ENCODE measurements around the gene CELSR1.

Gene CELSR1

DNA sequence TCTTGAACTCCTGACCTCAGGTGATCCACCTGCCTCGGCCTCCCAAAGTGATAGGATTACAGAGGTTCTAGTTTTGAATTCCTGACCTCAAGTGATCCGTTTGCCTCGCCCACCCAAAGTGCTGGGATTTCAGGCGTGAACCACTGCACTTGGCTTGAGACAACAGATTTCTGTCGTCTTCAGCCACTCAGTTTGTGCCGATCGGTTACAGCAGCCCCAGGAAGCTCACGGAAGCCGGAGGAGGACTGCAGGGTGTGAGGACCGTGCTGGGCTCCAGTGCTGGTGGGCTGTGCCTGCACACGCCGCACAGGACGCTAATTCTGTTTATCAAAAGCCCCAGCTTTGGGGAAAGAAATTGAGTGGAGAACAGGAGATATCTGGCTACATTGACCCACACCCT lies 82.0 kb downstream of the CELSR1 start:
- DNase-seq: no peak

DNA sequence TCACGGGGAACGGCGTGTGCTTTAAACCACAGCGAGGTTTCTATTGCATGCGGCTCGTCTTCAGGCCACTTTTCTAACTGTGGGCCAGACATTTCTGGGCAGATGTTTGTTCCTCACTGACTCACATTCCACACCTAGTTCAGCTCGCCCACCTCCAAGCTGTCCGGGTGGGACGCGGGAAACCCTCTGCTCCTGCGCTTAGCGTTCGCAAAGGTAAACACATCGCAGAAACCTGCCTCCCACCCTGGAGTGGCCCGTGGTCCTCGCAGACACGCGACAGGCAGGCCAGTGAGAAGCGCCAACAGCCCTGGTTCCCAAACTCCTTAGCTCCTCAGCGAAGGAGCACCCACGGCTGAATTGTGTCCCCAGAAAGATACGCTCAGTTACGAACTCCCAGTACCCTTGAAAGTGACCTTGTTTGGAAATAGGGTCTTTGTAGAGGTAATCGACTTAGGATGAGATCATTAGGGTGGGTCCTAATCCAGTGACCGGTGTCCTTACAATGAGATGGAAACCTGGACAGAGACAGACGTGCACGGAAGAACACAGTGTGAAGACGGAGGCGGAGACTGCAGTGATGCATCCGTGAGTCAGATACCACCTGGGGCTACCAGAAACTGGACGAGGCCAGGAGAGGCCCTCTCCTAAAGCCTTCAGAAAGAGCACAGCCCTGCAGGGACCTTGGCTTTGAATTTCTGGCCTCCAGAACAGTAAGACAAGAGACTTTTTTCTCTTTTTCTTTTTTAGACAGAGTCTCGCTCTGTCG lies 82.7 kb downstream of the CELSR1 start:
- DNase-seq: no peak

DNA sequence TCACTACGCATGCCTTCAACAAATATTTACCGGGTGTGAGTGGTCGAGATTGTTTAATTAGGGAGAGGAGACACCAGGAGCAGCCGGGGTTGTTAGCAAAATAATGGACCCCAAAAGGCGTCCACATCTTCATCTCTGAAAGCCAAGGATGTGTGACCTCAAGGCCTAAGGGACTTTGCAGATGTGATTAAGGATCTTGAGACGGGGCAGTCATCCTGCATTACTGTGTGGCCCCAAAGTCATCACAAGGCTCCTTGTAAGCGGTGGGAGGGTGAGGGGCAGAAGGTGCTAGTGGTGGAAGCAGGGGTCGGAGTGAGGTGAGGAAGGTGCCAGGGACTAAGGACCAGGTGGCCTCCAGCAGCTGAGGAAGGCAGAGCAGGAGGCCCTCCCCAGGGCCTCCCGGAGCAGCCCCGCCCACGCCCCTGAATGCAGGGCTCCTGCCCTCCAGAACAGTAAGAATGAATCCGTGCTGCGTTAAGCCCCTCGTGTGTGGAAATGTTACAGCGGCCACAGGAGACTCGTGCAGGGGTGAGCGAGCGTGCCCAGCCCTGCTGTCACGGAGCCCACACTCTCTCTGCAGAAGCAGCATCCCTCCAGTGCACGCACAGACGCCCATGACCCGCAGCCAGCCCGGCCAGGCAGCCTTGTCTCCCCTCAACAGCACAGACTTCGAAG lies 83.5 kb downstream of the CELSR1 start:
- no peak for DNase-seq

DNA sequence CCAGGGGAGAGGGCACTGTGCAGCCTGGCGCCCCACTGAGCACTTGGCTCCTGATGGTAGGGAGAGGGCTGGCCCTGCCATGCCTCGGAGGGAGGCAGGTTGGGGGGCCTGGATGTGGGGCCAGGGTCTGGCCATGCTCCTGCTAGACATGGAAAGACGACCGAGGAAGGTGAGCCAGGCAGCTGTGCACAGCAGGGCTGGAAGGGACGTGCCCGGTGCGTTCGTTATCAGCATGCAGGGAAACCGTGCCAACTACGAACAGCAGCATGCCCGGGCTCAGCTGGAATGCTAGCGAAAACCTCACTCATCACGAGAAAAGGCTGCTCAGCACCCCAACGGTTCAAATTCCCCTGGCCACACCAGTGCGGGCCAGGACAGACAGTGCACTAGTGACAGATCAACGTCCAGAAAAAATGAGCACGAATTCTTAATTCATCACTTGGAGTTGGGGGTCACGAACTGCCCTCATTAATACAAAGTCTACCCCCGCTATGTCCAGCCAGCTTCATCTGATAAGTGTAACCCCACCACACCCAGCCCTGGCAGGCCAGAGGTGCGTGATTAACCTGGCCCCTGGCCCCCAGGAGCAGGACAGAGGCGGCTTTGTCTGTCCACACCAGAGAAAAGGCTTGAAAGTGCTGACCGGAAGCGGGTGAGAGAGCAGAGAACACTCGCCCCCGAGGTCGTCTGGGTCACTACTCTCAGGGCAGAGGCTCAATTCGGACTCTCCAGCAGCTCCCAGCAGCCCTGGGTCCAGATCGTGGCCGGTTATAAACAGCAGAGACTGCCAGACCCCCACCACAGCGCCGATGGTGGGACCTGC lies 84.2 kb downstream of the CELSR1 start:
- no peak for DNase-seq

DNA sequence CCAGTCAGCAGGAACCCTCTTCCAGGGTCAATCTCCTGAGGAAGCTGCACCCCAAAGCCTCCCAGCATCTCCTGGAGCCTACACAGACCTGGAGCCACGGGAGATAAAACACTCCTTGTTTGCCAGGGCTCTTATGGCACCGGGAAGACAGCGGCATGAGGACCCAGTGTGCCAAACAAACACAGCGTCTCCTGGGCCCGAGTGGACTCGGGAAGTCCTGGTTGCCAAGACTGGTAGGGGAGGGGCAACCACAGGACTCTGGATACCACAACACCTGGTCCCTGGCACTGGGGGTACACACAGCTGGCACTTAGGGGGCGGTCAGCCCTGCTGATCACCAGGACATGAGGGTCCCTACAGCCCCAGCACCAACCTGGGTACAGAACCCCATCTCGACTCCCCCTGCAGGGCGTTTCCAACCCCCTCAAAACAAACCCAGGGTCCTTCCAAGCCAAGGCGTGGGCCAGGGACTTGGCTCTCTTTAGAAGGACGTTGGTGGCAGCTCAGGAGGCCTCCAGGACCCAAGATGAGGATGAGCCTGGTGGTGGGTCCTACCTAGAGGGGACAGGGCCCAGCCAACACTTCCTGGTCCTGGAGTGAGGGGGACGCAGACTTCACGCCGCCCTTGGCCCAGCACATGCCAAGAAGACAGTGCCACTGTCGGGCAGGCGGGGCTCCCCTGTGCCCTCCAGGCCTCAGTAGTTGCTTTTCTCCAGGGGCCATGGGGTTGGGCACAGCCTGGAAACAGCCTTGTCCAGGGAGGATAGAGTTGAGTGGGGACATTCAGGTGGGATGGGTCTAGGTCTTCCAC lies 85.0 kb downstream of the CELSR1 start:
- DNase-seq: no peak

DNA sequence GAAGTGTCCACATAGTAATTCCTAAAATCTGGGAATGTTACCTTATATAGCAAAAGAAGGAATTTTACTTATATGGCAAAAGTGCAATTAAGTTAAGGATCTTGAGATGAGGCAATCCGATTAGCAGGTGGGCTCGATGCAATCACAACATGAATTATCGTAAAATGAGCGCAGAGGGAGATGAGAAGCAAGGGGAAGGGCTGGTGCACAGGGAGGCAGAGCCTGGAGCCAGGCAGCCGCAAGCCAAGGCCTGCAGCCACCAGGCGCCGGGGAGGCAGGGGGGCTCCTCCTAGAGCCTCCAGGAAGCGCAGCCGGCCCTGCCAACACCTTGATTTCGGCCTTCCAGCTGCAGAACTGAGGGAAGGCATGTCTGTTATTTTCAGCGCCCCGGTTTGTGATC lies 85.7 kb downstream of the CELSR1 start:
- DNase-seq: no peak

DNA sequence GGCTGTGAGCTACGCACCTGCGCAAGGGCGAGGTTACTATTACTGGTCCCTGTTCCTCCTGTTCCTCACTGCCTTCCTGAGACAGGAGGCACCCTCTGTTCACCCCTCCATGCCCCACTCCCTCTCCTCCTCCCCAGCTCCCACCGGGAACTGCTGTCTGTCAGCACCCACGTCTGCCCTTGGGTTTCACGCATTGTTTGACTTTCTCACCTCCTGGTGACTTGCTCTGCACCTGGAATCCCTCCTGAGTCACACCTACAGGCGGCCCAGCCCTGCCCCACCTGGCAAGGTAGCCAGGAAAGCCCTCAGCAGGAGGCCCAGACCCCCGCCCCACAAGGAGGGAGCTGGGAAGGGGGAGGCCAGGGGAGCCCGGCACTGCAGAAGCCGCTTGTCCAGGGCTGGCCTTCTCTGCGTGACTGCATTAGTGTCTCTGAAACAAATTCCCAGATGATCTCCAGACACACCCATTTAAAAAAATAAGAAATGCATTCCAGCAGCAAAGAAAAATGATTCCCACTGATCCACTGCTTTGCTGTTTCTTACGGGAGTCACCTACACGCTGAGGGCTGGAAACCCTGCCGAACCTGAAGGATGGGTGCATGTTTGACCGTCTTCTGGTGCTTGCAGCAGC lies 86.4 kb downstream of the CELSR1 start:
- DNase-seq: no peak

DNA sequence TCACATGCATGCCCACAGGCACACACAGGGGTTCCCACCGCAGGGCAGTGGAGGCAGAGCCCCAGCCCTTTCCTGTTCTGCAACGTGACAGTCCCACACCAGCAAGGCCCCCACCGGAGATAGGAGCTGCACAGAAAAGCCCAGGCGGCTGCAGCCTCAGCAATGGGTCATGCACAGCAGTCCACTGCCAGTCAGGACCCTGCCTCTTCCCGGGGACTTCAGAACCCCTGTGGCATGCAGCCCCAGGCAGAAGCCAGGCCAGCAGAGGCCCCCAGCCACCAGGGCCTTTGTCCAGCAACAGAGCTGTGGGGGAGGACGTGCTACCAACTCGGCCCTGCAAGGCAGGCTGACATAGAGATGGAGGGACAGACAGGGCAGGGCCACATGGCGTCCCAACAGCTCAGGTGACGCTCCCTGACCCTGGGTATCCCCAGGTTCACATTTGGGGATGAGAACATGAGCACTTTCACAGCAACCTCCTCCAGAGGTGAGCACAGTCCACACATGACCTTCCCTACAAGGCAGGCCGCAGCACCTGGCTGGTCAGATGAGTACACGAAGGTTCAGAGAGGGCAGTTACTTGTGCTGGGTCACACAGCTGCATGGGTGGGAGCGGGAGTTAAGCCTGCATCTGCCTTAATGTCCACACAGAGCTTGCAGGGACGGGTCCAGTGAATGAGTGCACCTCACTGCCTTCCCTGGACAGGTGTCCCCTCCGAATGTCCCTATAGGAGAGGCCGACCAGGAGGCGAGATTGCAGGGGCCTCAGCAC lies 87.3 kb downstream of the CELSR1 start:
- DNase-seq: no peak

DNA sequence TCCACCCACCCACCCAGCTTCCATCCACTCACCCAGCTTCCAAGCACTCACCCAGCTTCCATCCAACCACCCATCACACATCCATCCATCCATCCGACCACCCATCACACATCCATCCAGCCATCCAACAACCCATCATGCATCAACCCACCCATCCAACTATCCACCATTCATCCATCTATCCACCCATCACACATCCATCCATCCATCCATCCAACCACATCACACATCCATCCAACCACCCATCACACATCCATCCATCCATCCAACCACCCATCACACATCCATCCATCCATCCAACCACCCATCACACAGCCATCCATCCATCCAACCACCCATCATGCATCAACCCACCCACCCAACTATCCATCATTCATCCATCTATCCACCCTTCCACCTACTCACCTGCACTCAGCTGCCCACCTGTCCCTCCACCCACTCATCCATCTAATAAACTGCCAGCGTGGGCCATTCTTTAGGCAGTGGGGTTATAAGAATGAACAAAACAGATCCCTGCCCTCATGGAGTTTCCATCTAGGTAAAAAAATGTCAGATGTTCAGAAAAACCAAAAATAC lies 88.2 kb downstream of the CELSR1 start:
- no peak for DNase-seq

DNA sequence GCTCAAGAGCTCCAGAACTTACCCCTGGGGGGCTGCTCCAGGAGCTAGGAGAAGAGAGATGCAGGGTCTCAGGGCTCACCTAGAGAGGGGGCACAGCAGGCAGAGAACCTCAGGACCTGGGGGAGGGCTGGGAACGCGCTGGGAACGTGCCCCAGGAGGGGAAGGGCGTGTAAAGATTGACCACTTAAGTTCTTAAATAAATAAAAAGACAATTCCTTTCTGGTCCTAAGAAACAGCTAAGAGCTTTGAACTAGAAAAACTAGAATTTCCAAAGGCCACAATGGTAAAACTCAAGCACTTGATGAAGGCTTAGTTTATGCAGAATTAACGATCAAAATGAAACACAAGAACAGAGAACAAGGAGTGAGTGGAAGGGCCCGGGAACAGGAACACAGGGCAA lies 89.1 kb downstream of the CELSR1 start:
- no peak for DNase-seq

DNA sequence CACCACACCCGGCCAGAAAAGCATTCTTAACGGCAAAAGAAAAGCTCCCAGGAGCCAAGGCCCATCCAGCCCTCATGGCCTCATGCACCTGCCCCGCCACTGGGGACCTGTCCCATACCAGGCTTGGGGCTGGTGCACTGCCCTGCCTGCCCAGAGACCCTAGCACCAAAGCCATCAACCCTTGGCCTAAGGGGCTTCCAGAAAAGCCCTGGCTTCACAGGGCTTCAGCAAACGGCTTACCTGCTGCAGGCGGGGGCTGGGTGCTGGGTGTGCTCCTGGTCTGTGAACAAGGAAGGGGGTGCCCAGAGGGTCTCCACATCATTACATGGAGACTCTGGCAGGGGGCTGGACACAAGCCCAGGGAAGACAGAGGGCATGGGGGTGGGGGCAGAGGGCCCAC lies 89.5 kb downstream of the CELSR1 start:
- DNase-seq: no peak

DNA sequence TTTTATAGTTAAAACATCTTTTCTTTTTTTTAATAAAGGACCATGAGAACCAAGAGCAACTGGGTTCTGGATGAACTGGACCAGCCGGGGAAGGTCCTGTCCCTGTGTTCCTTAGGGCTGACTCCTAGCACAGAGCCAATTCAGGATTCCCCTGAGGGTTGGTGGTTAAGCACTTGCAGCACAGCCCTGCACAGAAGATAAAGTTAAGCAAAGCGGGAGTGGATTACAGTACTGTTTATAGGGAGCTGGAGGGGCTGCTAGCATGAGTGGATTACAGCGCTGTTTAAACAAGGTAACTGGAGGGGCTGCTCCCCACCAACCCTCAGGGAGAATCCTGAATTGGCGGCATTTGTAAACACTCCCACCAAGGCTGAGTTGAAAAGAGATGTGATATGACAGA lies 90.6 kb downstream of the CELSR1 start:
- no peak for DNase-seq

DNA sequence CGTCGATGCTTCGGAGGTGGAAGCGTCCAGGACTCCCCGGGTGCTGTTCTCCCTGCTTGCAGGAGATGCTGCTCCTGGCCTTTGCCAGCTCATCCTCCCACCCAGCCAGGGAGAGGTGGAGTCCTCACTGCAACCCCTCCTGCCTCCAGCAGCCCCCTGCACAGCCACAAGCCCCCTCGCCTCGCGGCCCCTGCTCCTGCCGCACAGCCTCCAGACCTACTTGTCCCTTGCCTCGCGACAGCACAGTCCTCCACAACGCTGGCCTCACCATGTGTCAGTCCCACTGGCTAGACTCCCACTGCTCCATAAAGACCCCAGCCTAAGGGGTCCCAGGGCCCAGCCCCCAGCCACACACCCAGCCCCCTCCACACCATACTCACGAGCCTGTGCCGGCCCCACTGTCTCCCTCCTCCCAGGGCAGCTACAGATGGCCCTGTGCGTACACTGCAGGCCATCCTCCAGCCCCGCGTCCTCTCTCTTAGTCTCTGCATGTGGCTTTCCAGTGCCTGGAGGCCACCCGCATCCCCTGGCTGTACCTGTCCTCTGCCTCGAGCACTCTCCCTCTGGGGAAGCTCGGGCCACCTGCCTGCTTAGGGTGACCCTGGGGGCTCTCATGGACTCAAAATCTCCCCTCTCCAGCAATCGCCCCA lies 91.5 kb downstream of the CELSR1 start:
- no peak for DNase-seq

DNA sequence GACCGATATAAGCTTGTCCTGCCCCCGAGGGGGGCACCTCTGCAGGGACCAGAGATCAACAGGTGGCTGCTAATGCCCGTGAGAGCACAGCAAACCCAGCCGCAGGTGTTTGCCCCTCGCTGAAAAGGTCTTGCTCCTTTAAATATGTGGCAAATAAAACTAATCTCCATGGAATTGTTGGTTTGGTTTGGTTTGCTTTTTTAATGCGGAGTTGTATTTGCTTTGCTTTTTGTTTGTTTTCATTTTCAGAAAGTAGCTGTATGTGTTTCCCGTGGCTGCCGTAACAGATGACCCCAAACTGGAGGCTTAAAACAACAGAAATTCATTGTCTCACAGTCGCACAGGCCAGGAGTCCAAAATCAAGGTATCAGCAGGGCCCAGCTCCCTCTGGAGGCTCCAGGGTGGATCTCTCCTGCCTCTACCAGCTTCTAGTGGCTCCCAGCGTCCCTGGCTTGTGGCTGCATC lies 93.0 kb downstream of the CELSR1 start:
- no peak for DNase-seq

DNA sequence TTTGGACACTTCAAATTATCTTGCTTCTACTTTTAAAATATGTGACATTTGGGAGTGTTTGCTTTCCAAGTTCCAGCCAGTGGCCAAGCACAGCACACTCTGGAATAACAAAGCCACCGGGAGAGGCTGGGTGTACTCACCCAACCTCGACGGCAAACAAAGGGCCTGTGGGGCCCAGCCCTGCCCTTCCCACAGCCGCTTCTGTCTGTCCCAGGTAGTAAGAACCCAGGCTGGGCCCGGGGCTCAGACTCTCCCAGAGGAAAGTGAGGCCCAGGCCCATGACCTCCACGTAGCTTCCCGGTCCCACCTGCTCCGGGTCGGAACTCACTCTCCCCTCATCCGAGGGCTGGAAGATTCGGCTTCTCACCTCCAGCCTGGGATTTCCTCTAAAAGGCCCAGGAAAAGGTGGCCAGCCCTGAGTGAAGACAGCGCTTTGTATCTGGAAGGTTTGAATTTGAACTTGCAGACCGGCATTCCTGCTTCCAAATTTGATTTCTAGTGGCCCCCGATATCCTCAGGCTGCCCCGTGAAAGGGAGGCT lies 93.5 kb downstream of the CELSR1 start:
- DNase-seq: no peak

DNA sequence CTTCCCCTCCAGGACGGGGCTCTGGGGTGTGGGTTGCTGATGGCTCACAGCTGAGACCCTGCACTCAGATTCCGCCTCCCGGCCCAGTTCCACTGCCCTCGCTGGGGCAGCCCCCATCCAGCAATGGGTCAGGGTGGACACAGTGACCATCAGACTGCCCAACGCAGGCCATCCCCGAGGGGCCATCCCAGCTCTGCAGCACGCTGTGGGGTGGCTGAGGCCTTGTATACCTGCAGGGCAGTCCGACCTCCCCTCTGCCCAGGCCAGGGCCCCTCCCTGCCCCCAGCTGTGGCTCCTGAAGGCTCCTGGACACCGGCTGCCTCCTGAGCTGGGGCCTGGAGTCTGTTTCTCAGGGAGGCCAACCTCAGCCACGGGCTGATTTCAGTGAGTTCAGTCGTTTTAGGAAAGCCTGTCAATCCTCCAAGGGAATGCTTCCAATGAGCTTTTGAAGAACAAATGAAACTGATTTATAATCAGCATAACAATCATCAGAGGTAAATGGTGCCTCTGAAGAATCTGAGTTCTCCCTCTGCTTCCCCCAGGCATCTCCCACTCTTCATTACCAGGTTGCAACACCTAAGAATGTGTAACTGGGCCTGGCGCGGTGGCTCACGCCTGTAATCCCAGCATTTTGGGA lies 95.1 kb downstream of the CELSR1 start:
- no peak for DNase-seq

DNA sequence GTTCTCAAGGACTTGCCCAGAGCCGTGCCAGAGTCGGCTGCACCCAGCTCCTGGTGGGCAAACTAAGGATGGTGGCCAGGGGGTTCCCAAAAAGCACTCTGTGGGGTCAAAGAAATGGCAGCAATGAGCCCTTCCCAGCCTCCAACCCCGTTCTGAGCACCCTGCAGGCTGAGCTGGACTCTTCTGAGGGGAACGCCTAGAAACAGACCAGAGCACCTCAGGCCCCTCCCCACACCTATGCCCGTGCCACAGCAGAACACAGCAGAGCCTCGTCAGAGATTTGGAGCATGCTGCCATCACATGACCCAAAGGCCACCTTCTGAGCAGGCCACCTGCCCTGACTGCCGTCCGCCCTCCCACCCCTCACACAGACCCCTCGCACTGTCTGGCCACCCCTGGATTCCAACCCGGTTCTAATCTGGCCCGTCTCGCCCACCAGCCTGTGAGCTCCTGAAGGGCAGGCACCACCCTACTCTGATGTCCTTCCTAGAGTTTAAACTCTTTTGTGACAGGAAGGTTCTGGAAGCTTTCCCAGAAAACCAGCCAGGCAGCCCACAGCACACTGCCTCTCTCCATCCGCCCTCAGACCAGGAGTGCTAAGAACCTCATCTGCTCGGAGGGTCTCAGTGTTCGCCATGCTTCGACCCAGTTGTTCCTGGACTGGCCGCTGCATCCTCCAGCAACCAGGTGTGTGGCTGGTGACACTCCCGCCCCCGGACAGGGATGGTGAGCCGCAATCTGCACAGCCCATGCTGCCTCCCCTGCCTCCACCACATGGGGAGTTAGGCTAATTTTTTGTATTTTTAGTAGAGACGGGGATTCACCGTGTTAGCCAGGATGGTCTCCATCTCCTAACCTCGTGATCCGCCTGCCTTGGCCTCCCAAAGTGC lies 97.6 kb downstream of the CELSR1 start:
- no peak for DNase-seq

DNA sequence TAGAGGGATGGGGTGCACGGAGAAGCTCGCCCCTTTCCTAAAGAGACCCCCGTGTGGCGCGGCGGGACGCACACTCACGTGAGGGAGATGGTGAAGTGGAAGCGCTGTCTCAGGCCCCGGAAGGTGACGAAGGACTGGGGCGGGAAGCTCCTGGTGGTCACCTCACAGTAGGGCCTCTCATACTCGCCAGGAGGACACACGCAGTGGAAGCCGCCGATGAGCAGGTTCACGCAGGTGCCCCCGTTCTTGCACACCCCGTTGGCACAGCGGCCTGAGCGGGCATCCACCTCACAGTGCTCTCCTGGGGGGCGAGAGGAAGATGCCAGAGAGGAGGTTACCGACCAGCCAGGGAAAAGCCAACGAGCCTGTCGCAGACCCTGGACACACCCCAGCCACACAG lies 98.3 kb downstream of the CELSR1 start:
- DNase-seq: no peak

All from stimulated activated CD4-positive, alpha-beta T cell treated with anti-CD3 and anti-CD28 coated beads, Interleukin-4, amount 100 ng/mL, for 1 hour (primary cell).